Right atrium auricular region (tissue), 2 donors: ENCODE results near the gene CACNG3. TPM values are rescaled to one million over a fixed set of nuclear protein-coding genes. Genes with fewer than 3 reads are reported as not detected.
A peak's percentile ranks its signal among the peaks of the same experiment; 100 is the strongest.

Experiments used
- DNase-seq: peaks from one replicate; pipeline ENCODE4 v3.0.0-alpha.2; 2019; ENCODE audit warnings: low spot score
- H3K27ac ChIP-seq, 2 donors: fragments of 200-600 bp; sonication (generic); 1 replicate in 1 of 2; 2 replicates in 1 of 2; pipeline ENCODE4 v1.5.1; 2016 to 2019
- H3K27me3 ChIP-seq, 2 donors: fragments of 200-600 bp; sonication (generic); one replicate each; pipeline versions ENCODE4 v1.5.1 to v1.6.0; 2017 to 2019
- H3K36me3 ChIP-seq: fragments of 200-600 bp; sonication (generic); one replicate; pipeline ENCODE4 v1.5.1; 2016
- H3K4me1 ChIP-seq, 2 donors: fragments of 200-600 bp; sonication (generic); one replicate each; pipeline versions ENCODE4 v1.5.1 to v1.6.0; 2017 to 2019
- H3K4me3 ChIP-seq, 2 donors: fragments of 200-600 bp; sonication (generic); 1 replicate in 1 of 2; 2 replicates in 1 of 2; pipeline ENCODE4 v1.5.1; 2017 to 2019; ENCODE audit warnings: mild to moderate bottlenecking in 1 of 2, moderate library complexity in 1 of 2
- H3K9me3 ChIP-seq, 2 donors: fragments of 200-600 bp; sonication (generic); one replicate each; pipeline ENCODE4 v1.5.1; 2019
- total RNA-seq, 2 donors: library from RNA; depleted of rRNA; stranded (reverse); fragments of >200 nt; gene quantifications; one replicate each; pipeline ENCODE4 v1.1.0, GENCODE V29; 2016
- TF ChIP-seq, protein P1 (sequence below), 2 donors: fragments of 200-600 bp; sonication (generic); IDR thresholded peaks; one replicate each; pipeline ENCODE4 v1.5.1; 2019; ENCODE audit warnings: antibody characterized with exemption in 2 of 2

The CACNG3 gene
- total RNA-seq, 2 donors from 2014 or later = not detected

DNA sequence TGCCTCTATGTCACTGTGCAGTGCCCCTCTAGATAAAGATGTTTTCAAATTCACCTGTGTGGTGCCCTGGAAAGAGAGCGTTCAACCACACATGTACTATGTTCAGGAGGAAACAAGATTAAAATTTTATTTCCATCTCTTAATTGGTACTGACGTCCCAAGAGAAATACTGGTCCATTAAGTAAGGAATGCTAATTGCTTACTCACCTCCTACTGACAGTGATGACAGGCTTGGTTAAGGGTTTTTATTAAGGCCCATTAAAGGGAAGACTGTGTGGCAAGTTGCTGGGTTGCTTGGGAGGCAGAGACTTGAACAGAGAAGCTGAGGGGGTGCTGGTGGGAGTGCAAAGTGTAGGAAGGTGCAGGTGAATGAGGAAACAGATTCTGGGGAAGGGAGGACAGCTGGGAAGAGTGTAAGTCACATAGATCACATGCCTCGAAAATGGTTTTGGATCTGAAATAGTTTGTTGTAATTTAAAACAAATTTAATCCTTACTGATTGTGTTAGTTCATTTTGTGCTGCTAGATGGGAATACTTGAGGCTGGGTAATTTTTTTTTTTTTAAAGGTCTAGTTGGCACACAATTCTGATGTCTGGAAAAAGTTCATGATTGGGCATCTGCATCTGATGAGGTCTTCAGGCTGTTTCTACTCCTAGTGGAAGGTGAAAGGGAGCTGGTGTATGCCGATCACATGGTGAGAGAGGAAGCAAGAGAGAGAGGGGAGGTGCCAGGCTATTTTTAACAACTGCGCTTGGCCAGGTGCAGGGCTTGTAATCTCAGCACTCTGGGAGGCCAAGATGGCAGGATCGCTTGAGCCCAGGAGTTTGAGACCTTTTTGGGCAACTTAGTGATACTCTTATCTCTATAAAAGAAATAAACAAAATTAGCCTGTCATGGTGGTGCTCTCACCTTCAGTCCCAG lies 140.5 kb downstream of the CACNG3 start:
- TF ChIP-seq, protein P1, sequence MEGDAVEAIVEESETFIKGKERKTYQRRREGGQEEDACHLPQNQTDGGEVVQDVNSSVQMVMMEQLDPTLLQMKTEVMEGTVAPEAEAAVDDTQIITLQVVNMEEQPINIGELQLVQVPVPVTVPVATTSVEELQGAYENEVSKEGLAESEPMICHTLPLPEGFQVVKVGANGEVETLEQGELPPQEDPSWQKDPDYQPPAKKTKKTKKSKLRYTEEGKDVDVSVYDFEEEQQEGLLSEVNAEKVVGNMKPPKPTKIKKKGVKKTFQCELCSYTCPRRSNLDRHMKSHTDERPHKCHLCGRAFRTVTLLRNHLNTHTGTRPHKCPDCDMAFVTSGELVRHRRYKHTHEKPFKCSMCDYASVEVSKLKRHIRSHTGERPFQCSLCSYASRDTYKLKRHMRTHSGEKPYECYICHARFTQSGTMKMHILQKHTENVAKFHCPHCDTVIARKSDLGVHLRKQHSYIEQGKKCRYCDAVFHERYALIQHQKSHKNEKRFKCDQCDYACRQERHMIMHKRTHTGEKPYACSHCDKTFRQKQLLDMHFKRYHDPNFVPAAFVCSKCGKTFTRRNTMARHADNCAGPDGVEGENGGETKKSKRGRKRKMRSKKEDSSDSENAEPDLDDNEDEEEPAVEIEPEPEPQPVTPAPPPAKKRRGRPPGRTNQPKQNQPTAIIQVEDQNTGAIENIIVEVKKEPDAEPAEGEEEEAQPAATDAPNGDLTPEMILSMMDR (IDR thresholded peaks at IDR 0.05) = no peak
- Histone ChIP-seq H3K4me1 (no peaks in the 10 kb centered on the region), H3K4me3 (no peak overlapping the region), H3K36me3 (no peaks in the 10 kb centered on the region), H3K27me3 (no peaks in the 10 kb centered on the region), H3K9me3 (peaks cover 0 to 6% of the 10 kb centered on the region in 2 donors), H3K27ac (no peak overlapping the region)
- DNase-seq = no peak

DNA sequence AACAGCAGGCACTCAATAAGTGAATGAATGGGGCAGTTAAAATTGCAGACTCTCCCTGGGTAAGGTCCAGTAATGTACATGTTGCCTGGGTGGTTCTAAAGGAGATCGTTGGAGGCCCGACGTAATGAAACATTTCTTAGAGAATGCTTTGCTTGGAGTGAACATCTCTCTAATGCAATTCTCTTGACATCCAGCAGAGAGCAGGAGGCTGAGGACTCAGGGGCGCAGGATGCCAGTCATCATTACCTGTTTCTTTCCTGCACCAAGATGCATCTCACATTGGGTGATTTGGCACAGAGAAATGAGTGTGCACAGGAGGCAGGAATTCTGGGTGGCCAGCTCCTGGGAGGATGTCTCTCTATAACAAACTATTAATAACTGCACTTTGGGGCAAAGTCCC lies 152.9 kb downstream of the CACNG3 start:
- Histone ChIP-seq H3K4me1 (no peaks in the 10 kb centered on the region), H3K4me3 (no peak overlapping the region), H3K27ac (no peak overlapping the region), H3K36me3 (no peaks in the 10 kb centered on the region), H3K9me3 (no peaks in the 10 kb centered on the region), H3K27me3 (no peaks in the 10 kb centered on the region)
- peak; percentile 11 for DNase-seq
- TF ChIP-seq, protein P1 (IDR thresholded peaks at IDR 0.05) = no peak
